ENCODE results near the gene CD59. TPM values are rescaled to one million over a fixed set of nuclear protein-coding genes. Genes with fewer than 3 reads are reported as not detected.

CD59 gene
- polyA plus RNA-seq, 1 donor from 2014 or later = 248 TPM

- no peak for TF ChIP-seq REST (IDR thresholded peaks at IDR 0.05; ENCODE audit: borderline replicate concordance)
- no peak for TF ChIP-seq TAF1 (IDR thresholded peaks at IDR 0.05; ENCODE audit: low read depth)
- TF ChIP-seq RAD21 (conservative IDR thresholded peaks at IDR 0.05) = no peak
These were observed 76.7 kb downstream of the CD59 start (continued) for GRCh38 chr11:33659370-33660139.

GRCh38 chr11:33658195-33658900 is 77.9 kb downstream of the CD59 start:
- H3K27ac ChIP-seq (ENCODE audit: low read length) = no peak overlapping the region
- H3K27me3 ChIP-seq (ENCODE audit: insufficient read depth, low read depth, low read length) = no peaks in the 10 kb centered on the region
- no peaks in the 10 kb centered on the region for H3K9me3 ChIP-seq (ENCODE audit: low read length)
- H3K9me2 ChIP-seq (ENCODE audit: insufficient read depth, low read length) = no peaks in the 10 kb centered on the region
- H3K4me3 ChIP-seq (ENCODE audit: low read length) = no peak overlapping the region
- H3K9ac ChIP-seq (ENCODE audit: low read length) = no peak overlapping the region
- H3F3A ChIP-seq (ENCODE audit: insufficient read depth, low read length, poor library complexity, severe bottlenecking) = no peaks in the 10 kb centered on the region
- no peak overlapping the region for H3K4me2 ChIP-seq (ENCODE audit: low read length)
- H3K79me2 ChIP-seq (replicated peaks; ENCODE audit: insufficient read depth, low read length) = no peaks in the 10 kb centered on the region
- H2AFZ ChIP-seq (ENCODE audit: low read depth, low read length) = no peak overlapping the region
- no peaks in the 10 kb centered on the region for H4K20me1 ChIP-seq (ENCODE audit: insufficient read depth)
- TF ChIP-seq REST (IDR thresholded peaks at IDR 0.05; ENCODE audit: borderline replicate concordance) = no peak
- no peak for TF ChIP-seq RAD21 (conservative IDR thresholded peaks at IDR 0.05)
- no peak for TF ChIP-seq POLR2AphosphoS5 (IDR thresholded peaks at IDR 0.05)
- TF ChIP-seq SMC3 (conservative IDR thresholded peaks at IDR 0.05; ENCODE audit: poor library complexity) = no peak
- TF ChIP-seq CTCF (IDR thresholded peaks at IDR 0.05; ENCODE audit: poor library complexity, severe bottlenecking) = no peak
- TF ChIP-seq EP300 (conservative IDR thresholded peaks at IDR 0.05; ENCODE audit: poor library complexity, severe bottlenecking) = no peak
- no peak for TF ChIP-seq MXI1 (conservative IDR thresholded peaks at IDR 0.05; ENCODE audit: poor library complexity, severe bottlenecking)
- no peak for TF ChIP-seq TAF1 (IDR thresholded peaks at IDR 0.05; ENCODE audit: low read depth)
- no peaks in the 10 kb centered on the region for H3K36me3 ChIP-seq (ENCODE audit: insufficient read depth, low read length)
